ENCODE data around the gene CTRB2.

GRCh38 chr16:75241955-75242354, 35.0 kb upstream of the CTRB2 start:
- TF ChIP-seq, protein P1, sequence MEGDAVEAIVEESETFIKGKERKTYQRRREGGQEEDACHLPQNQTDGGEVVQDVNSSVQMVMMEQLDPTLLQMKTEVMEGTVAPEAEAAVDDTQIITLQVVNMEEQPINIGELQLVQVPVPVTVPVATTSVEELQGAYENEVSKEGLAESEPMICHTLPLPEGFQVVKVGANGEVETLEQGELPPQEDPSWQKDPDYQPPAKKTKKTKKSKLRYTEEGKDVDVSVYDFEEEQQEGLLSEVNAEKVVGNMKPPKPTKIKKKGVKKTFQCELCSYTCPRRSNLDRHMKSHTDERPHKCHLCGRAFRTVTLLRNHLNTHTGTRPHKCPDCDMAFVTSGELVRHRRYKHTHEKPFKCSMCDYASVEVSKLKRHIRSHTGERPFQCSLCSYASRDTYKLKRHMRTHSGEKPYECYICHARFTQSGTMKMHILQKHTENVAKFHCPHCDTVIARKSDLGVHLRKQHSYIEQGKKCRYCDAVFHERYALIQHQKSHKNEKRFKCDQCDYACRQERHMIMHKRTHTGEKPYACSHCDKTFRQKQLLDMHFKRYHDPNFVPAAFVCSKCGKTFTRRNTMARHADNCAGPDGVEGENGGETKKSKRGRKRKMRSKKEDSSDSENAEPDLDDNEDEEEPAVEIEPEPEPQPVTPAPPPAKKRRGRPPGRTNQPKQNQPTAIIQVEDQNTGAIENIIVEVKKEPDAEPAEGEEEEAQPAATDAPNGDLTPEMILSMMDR (IDR thresholded peaks at IDR 0.05), result no peak
- TF ChIP-seq EZH2 (IDR thresholded peaks at IDR 0.05), result no peak
- TF ChIP-seq EZH2phosphoT487 (IDR thresholded peaks at IDR 0.05), result no peak

All from neural progenitor cell (in vitro differentiated cells).